Hindlimb muscle (tissue), 1 donor: ENCODE results near the gene PMVK. TPM values are rescaled to one million over a fixed set of nuclear protein-coding genes. Genes with fewer than 3 reads are reported as not detected.

Experiments used
- DNase-seq: peaks from one replicate; pipeline ENCODE4 v3.0.0-alpha.2; 2013
- polyA plus RNA-seq: library from polyadenylated mRNA; unstranded; fragments of 120-200 nt; gene quantifications from one replicate; pipeline ENCODE4 v1.2.1, GENCODE V29; 2013; ENCODE audit not compliant: insufficient read length

PMVK gene
- polyA plus RNA-seq, 1 donor: 33.8 TPM

DNA sequence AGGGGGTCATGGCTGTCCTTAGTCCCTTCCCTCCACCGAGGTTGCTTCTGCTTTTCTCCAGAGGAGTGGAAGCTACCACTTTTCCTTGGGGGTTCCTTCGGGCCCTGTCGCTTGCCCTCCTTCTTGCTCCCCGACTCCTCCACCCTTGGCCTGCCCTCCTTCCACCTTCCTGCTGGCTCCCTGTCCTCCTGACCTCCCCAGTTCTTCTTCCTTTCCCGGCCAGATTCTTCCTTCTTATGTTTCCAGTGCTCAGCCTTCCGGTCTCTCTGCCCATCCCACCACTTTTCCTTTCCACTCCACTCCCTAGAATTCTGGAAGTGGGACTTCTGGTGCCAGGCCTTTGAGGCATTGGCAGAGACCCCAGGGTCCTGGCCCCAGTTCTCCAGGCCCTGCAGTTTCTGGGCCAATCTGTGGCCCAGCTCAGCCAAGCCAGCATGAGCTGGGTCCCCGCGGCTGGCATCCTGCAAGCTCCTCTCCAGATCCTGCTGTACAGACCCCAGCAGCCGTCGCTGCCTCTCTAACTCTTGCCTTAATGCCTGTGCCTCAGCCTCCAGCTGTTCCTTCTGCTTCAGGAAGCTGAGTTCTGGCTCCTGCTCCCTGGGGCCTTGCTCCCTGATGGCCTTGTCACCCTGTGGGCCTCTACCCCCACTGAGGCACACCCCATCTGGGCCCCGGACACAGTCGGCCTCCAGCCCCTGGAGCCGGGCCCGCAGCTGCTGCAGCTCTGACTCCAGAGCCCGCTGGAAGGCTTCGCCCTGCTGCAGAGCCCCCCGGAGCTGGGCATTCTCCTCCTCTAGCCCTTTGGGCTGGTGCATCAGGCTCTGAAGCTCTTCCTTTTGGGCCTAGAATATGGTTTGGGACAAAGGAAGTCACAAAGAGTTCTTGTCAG is 9.7 kb upstream of the PMVK start:
- DNase-seq: no peak

GRCh38 chr1:154945160-154945961 is 8.8 kb upstream of the PMVK start:
- DNase-seq: no peak

GRCh38 chr1:154944401-154945159 is 8.1 kb upstream of the PMVK start:
- no peak for DNase-seq

DNA sequence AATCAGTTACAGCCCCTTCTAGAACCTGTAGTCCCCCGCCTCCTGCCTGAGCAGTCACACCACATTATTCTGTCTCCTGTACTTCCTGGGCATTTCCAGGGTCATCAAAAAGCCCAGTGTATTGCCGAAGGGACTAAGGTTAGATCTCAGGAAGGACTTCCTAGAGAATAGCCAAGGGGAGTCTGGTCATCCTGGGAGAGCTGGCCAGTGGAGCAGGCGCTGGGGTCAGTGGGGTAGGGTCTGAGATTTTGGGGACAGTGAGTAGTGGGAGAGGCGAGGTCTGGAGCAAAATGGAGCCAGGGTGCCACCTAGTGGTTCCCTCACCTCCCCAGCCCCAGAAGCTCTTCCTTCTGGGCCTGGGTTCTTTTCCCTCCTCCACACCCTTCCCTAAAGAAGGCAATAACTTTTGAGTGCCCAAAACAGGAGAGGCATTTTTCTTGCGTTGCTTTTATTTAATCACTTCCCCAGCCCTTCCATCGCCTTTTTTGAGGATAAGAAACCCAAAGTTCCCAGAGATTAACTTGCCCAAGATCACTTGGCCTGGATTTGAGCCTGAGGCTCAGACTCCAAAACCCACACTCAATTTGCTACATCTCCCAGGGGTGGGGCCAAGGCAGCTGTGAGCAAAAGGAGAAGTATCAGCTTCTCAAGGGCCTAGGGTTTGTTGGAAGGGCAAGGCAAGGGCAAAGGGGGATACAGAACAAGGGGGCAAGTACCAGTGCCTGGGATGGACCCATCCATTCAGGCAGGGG is 7.3 kb upstream of the PMVK start:
- DNase-seq: no peak

DNA sequence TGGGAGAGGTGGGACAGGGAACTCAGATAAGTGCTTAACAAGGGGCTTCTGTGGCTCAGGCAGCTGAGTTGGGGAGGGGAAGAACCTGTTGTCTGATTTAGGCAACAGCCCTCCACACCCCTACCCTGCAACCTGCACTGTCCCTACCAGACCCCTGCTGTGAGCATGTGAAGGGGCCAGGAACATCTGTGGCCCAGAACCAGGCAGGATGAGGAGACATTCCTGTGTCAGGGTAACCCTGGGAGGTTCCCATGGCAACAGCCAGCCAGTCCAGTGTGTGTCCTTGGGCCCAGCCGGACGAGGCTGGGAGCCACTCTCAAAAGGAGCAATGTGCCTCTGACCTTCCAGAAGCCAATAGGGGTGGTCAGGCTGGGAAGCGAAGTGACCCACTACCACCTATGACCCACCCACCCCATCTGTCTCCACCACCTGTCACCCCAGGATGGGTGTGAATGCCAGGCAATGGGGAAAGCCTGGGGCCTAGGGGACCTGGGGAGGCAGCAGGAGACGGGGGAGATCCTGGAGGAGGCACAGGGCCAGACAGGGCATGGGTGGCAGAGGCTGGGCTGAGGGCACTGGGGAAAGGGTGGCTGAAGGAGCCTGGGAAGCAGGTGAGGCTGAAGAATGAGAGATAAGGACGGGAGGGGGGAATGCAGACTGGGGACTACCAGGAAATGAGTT is 5.0 kb upstream of the PMVK start:
- DNase-seq: no peak

DNA sequence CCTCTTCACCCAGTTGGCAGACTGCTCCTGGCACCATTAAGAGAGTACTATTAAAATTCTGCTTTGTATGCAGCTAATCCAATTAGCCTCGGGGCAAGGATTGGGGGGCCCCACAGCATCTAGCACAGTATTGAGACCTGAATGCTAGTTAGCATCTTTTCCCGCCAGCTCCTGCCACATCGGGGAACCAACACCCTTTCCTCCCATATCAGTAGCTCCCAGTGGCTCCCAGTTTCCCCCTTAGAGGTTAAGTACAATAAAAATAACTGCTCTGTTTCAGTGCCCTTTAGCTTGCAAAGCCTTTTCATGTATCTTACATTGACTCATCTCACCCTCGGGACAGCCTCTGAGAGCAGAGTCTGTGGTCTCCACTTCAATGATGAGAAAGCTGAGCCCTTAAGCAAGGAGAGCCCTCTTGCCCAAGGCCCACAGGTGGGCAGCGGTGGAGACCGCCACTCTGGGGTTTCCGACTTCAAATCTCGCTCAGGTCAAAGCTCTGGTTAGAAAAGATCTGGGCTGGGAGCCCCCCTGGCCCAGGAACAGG is 4.2 kb upstream of the PMVK start:
- no peak for DNase-seq

DNA sequence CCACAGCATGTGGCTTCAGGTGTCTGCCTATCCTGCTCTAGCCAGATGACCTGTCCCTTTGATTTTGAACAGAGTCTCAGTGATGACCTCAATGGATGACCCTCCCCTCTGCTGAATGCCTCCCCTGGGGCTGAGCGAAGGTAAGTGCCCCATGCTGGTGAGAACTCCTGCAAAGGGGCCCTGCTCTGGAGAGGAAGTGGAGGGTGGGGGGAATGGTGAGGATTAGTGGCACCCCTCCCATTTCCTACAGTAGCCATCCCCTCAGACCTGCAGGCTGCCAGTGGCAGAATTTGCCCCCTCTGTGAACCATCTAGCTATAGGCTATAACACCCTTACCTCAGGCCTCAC is 3.7 kb upstream of the PMVK start:
- no peak for DNase-seq

GRCh38 chr1:154938604-154939399 is 2.3 kb upstream of the PMVK start:
- DNase-seq: no peak

- no peak for DNase-seq
These were observed 1.5 kb upstream of the PMVK start for GRCh38 chr1:154937988-154938386.

GRCh38 chr1:154937085-154937987 is 817 bp upstream of the PMVK start:
- peak; percentile 96 for DNase-seq

GRCh38 chr1:154935749-154936554 is 567 bp downstream of the PMVK start:
- no peak for DNase-seq

DNA sequence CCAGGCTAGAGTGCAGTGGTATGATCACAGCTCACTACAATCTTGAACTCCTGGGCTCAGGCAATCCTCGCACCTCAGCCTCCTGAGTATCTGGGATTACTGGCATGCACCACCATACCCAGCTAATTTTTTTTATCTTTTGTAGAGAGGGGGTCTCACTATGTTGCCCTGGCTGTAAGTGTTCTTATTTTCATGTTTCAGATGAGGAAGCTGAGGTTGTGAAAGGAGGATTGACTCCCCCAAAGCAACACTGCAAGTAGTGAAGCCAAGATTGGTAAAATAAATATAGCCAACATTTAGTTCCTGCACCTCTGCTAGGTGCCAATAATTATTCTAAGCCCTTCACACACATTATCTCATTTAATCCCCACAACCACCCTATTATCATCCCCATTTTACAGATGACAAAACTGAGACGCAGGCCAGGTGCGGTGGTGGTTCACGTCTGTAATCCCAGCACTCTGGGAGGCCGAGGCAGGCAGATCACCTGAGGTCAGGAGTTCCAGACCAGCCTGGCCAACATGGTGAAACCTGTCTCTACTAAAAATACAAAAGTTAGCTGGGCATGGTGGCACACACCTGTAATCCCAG is 2.1 kb downstream of the PMVK start:
- no peak for DNase-seq

DNA sequence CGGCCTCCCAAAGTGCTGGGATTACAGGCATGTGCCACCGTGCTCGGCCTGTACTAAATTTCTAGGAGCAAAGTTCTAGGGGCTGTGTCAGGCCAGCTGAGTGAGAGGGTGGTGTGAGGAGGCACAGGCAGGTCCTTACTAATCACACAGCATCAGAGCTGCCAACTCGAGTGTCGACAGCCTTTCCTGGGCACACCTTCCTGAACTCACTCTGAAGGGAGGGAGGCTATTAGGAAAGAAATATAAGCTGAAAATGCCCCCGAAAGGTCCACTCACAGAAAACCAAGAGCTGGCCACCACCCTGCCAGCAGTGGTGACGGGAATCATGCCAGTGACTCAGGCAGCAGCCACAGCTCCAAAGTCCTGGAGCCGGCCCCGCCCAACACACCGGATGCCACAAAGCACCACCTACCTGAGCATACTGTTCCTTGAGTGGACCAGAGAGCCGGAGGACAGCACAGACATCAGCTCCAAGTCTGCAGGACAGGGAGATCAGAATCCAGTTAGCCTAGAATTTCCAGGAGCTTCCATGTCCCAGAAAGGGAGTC is 4.5 kb downstream of the PMVK start:
- no peak for DNase-seq

GRCh38 chr1:154926201-154926600 is 10.3 kb downstream of the PMVK start:
- DNase-seq: no peak

- DNase-seq: no peak
These were observed 11.0 kb downstream of the PMVK start for GRCh38 chr1:154925335-154926170.

- DNase-seq: no peak
These were observed 12.8 kb downstream of the PMVK start for GRCh38 chr1:154923695-154924094.

GRCh38 chr1:154913273-154913672 is 23.2 kb downstream of the PMVK start:
- DNase-seq: no peak
